Right lobe of liver (tissue), 4 donors: ENCODE results near the gene PMF1.

Experiments used
- CTCF ChIP-seq, 4 donors: fragments of 200-600 bp in 3 of 4; fragments of 450-650 bp in 1 of 4; IDR thresholded peaks; one replicate each; pipeline versions ENCODE4 v1.5.1 to v1.8.0; 2016 to 2022; ENCODE audit warnings: antibody characterized with exemption in 4 of 4, mild to moderate bottlenecking in 2 of 4
- POLR2A ChIP-seq: fragments of 450-650 bp; IDR thresholded peaks from one replicate; pipeline ENCODE4 v1.6.1; 2017; ENCODE audit warnings: antibody characterized with exemption, mild to moderate bottlenecking
- donor health status: DM: no; HTN: no; CAD: no.
- donor health status: DM: no; HTN: no; CAD: no.
- donor health status: DM: no; HTN: yes; CAD: no.

- TF ChIP-seq CTCF (IDR thresholded peaks at IDR 0.05) (no peak), POLR2A (no peak)
Observed at GRCh38 chr1:156244126-156244525, 31.3 kb downstream of the PMF1 start.
